ENCODE results near the gene MEF2A.
A peak's percentile ranks its signal among the peaks of the same experiment; 100 is the strongest.
"Not testable (repeated sequence)": the region's sequence is repeated elsewhere in the genome, so short reads cannot be mapped to it uniquely, and the experiment has no call there.

MEF2A gene

DNA sequence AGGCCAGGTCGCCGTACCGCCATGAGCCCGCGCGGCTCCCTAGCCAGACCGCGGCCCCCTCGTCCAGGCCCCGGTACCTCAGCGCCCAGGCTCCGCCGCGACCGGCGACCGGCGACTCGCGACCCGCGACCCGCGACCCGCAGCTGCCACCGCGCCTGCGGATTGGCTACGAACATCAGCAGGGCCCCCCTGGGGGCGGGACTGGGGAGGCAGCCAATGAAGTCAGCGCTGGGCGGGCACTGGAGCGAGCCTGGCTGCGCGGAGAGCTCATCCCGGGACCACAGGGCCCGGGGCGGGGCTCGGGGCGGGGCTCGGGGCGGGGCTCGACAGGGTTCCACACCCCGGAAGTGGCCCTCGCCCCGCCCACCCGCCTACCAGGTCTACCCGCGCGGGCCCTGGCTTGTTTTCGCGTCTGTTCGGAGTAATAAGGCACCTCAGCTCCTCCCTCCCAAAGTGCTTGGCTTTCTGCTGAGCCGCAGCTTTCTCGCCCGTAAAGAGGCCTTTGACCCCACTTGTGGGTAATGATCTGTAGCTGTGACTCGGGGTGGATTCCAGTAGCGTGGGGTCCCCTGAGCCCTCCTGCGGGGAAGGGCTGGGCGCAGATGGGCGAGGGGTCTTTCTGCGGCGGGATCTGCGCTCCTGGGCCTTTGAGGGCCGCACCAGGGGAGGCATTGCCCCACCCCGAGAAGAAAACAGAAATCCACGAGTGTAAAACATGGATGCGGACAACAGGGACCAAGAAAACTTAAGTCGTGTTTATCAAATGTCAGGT is 167.7 kb downstream of the MEF2A start, which contains the start of gene LYSMD4:
LYSMD4 (minus strand) TSS at position 170 of the 772 bp plus-strand sequence. CDS start 1,438 bp downstream, outside the sequence.
- TF ChIP-seq TAF1 (IDR thresholded peaks at IDR 0.05; ENCODE audit: low read depth, low read length) = no peak
- no peak for TF ChIP-seq SPI1 (IDR thresholded peaks at IDR 0.05; ENCODE audit: low read depth, low read length)
- no peak for TF ChIP-seq POLR2AphosphoS5 (IDR thresholded peaks at IDR 0.05; ENCODE audit: low read depth, low read length)
- TF ChIP-seq PAX5 (IDR thresholded peaks at IDR 0.05; ENCODE audit: insufficient read depth, low read length, severe bottlenecking) = no peak
- TF ChIP-seq POLR2A (IDR thresholded peaks at IDR 0.05; ENCODE audit: low read depth, low read length) = no peak
- no peak for TF ChIP-seq POU2F2 (IDR thresholded peaks at IDR 0.05; ENCODE audit: low read depth, low read length)
- DNase-seq (ENCODE audit: insufficient read length, low spot score) (peak; percentile 99), FAIRE-seq (peak; percentile 94)

DNA sequence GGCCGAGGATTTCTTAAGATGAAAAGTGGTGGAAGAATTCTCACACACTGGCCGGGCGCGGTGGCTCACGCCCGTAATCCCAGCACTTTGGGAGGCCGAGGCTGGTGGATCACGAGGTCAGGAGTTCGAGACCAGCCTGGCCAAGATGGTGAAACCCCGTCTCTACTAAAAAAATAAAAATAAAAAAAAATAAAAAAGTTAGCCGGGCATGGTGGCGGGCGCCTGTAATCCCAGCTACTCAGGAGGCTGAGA is 168.2 kb downstream of the MEF2A start:
- not testable (repeated sequence) for FAIRE-seq; DNase-seq (ENCODE audit: insufficient read length, low spot score)

DNA sequence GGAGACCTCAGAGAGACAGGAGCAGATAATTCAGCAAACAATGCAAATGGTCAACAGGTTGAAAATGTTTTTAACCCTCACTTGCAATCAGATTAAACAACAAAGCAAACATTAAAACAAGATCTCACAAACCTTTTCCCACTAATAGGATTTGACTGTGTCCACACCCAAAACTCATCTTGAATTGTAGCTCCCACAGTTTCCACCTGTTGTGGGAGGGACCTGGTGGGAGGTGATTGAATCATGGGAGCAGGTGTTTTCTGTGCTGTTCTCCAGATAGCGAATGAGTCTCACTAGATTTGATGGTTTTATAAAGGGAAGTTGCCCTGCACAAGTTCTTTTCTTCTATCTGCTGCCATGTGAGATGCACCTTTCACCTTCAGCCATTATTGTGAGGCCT is 168.8 kb downstream of the MEF2A start:
- FAIRE-seq = no peak
- DNase-seq (ENCODE audit: insufficient read length, low spot score) = no peak
- TF ChIP-seq SPI1 (IDR thresholded peaks at IDR 0.05; ENCODE audit: low read depth, low read length) (no peak), POLR2A (IDR thresholded peaks at IDR 0.05; ENCODE audit: low read depth, low read length) (no peak), POU2F2 (IDR thresholded peaks at IDR 0.05; ENCODE audit: low read depth, low read length) (no peak), PAX5 (IDR thresholded peaks at IDR 0.05; ENCODE audit: insufficient read depth, low read length, severe bottlenecking) (no peak), POLR2AphosphoS5 (IDR thresholded peaks at IDR 0.05; ENCODE audit: low read depth, low read length) (no peak), TAF1 (IDR thresholded peaks at IDR 0.05; ENCODE audit: low read depth, low read length) (no peak)

DNA sequence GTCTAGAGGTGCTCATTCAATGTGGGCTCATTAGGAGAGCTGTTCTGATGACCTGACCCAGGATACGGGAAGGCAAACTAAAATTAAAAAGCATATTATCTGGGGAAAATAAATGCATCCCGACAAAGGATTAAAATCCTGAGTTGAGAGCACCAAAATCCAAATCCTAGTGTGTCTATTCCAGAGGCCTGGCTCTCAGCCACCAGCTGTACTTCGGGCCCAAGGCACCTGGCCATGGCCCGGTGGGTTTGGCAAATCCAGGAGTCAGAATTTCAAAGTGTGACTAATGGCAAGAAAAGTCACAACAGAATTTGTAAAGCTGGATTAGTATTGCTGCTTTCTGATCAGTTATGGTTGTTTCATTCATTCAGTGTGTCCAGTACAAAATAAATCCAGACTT is 170.1 kb downstream of the MEF2A start:
- FAIRE-seq (no peak), DNase-seq (ENCODE audit: insufficient read length, low spot score) (no peak)
- TF ChIP-seq POLR2A (IDR thresholded peaks at IDR 0.05; ENCODE audit: low read depth, low read length) = no peak
- no peak for TF ChIP-seq SPI1 (IDR thresholded peaks at IDR 0.05; ENCODE audit: low read depth, low read length)
- TF ChIP-seq POU2F2 (IDR thresholded peaks at IDR 0.05; ENCODE audit: low read depth, low read length) = no peak
- TF ChIP-seq POLR2AphosphoS5 (IDR thresholded peaks at IDR 0.05; ENCODE audit: low read depth, low read length) = no peak
- no peak for TF ChIP-seq PAX5 (IDR thresholded peaks at IDR 0.05; ENCODE audit: insufficient read depth, low read length, severe bottlenecking)
- TF ChIP-seq TAF1 (IDR thresholded peaks at IDR 0.05; ENCODE audit: low read depth, low read length) = no peak

DNA sequence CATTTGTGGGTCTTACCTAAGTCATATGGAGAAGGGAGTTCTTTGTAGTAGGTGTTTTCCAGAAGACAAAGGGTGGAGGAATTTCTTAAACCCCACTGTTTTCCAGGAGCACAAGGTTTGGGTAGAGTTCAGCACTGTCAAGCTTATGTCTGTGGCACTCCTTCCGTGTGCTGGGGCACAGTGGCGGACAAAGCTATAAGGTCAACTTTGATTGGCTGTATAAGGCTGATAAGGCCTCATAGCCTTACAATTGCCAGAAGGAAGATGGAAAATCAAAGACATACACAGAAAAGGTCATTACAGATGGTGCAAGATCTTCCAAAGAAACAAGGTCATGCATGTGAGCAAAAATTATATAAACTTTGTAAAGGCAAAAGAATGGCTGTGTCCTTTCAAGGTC is 170.9 kb downstream of the MEF2A start:
- no peak for DNase-seq (ENCODE audit: insufficient read length, low spot score)
- no peak for FAIRE-seq
- TF ChIP-seq POLR2A (IDR thresholded peaks at IDR 0.05; ENCODE audit: low read depth, low read length) = no peak
- no peak for TF ChIP-seq POU2F2 (IDR thresholded peaks at IDR 0.05; ENCODE audit: low read depth, low read length)
- TF ChIP-seq POLR2AphosphoS5 (IDR thresholded peaks at IDR 0.05; ENCODE audit: low read depth, low read length) = no peak
- no peak for TF ChIP-seq SPI1 (IDR thresholded peaks at IDR 0.05; ENCODE audit: low read depth, low read length)
- TF ChIP-seq PAX5 (IDR thresholded peaks at IDR 0.05; ENCODE audit: insufficient read depth, low read length, severe bottlenecking) = no peak
- no peak for TF ChIP-seq TAF1 (IDR thresholded peaks at IDR 0.05; ENCODE audit: low read depth, low read length)

DNA sequence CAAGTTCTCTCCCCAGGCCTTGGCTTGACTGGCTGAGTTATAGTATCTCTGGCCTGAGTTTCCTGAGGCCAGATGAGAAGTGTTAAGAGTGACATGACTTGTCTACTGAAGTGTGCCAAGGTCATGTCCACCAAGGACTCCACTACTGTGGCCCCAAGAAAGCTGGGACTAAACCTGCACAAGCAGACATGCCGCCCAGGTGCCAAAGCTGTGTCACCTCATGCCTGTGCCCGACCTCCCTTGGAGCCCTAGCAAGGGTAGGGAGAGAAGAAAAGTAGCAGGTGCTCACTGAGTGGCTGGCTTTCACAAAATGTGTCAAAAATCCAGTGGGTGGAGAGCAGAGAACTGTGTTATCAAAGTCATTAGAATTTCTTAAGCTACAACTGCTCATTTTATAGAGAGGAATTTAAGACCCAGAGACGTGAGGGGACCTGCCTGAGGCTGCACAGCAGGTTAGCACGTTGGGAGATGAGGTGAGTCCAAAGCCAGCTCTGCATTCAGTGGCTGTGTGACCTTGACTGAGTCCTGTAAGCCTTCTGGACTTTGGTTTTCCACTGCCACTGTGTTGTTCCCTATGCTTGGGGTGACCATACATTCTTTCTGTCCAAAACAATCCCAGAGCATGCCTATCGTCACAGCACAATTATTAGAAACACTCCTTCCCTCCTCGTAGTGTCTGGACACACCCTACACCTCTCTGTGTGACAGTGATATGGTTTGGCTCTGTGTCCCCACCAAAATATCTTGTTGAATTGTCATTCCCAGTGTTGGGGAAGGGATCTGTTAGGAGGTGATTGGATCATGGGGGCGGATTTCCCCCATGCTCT is 172.4 kb downstream of the MEF2A start:
- FAIRE-seq (no peak), DNase-seq (ENCODE audit: insufficient read length, low spot score) (no peak)
- no peak for TF ChIP-seq POLR2A (IDR thresholded peaks at IDR 0.05; ENCODE audit: low read depth, low read length)
- no peak for TF ChIP-seq POU2F2 (IDR thresholded peaks at IDR 0.05; ENCODE audit: low read depth, low read length)
- no peak for TF ChIP-seq POLR2AphosphoS5 (IDR thresholded peaks at IDR 0.05; ENCODE audit: low read depth, low read length)
- no peak for TF ChIP-seq SPI1 (IDR thresholded peaks at IDR 0.05; ENCODE audit: low read depth, low read length)
- no peak for TF ChIP-seq TAF1 (IDR thresholded peaks at IDR 0.05; ENCODE audit: low read depth, low read length)
- no peak for TF ChIP-seq PAX5 (IDR thresholded peaks at IDR 0.05; ENCODE audit: insufficient read depth, low read length, severe bottlenecking)

DNA sequence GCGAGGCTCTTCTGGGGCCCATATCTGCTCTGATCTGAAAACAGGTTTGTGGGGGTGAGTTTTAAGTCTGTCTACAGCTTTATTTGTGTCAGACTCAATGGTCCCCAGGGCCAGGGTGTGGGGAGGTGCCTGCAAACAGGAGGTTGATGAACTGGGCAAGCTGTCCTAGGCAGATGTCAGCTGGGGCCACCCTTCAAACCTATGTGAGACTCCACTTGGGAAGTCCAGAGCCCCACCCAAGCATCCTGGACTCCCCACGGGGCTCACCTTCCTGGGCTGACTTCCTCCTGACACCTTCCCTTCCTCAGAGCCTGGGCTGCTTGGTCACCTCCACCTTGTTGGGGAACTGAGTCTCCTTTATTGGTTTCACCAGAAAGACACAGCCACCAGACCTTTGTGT is 176.1 kb downstream of the MEF2A start:
- no peak for TF ChIP-seq SPI1 (IDR thresholded peaks at IDR 0.05; ENCODE audit: low read depth, low read length)
- no peak for TF ChIP-seq TAF1 (IDR thresholded peaks at IDR 0.05; ENCODE audit: low read depth, low read length)
- no peak for TF ChIP-seq POU2F2 (IDR thresholded peaks at IDR 0.05; ENCODE audit: low read depth, low read length)
- TF ChIP-seq POLR2AphosphoS5 (IDR thresholded peaks at IDR 0.05; ENCODE audit: low read depth, low read length) = no peak
- TF ChIP-seq POLR2A (IDR thresholded peaks at IDR 0.05; ENCODE audit: low read depth, low read length) = no peak
- no peak for TF ChIP-seq PAX5 (IDR thresholded peaks at IDR 0.05; ENCODE audit: insufficient read depth, low read length, severe bottlenecking)
- FAIRE-seq = no peak
- DNase-seq (ENCODE audit: insufficient read length, low spot score) = no peak

DNA sequence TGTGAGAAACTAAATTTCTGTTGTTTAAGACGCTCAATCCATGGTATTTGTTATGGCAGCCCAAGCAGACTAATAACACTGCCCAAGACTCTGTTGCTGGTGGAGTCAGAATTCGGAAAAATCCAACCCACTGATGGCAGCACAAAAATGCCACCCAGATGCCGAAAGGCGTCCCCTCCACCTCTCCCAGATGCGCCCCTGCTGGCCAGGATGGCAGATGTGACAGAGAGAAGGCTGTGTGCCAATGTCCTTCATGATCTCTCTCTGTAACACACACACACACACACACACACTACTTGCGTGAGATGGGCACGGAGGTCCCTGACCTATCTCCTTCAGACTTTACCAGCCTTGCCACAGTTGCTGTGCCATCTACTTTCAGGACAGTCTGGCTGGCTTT is 178.4 kb downstream of the MEF2A start:
- DNase-seq (ENCODE audit: insufficient read length, low spot score) (no peak), FAIRE-seq (no peak)
- TF ChIP-seq POLR2A (IDR thresholded peaks at IDR 0.05; ENCODE audit: low read depth, low read length) (no peak), SPI1 (IDR thresholded peaks at IDR 0.05; ENCODE audit: low read depth, low read length) (no peak), PAX5 (IDR thresholded peaks at IDR 0.05; ENCODE audit: insufficient read depth, low read length, severe bottlenecking) (no peak), TAF1 (IDR thresholded peaks at IDR 0.05; ENCODE audit: low read depth, low read length) (no peak), POU2F2 (IDR thresholded peaks at IDR 0.05; ENCODE audit: low read depth, low read length) (no peak), POLR2AphosphoS5 (IDR thresholded peaks at IDR 0.05; ENCODE audit: low read depth, low read length) (no peak)

DNA sequence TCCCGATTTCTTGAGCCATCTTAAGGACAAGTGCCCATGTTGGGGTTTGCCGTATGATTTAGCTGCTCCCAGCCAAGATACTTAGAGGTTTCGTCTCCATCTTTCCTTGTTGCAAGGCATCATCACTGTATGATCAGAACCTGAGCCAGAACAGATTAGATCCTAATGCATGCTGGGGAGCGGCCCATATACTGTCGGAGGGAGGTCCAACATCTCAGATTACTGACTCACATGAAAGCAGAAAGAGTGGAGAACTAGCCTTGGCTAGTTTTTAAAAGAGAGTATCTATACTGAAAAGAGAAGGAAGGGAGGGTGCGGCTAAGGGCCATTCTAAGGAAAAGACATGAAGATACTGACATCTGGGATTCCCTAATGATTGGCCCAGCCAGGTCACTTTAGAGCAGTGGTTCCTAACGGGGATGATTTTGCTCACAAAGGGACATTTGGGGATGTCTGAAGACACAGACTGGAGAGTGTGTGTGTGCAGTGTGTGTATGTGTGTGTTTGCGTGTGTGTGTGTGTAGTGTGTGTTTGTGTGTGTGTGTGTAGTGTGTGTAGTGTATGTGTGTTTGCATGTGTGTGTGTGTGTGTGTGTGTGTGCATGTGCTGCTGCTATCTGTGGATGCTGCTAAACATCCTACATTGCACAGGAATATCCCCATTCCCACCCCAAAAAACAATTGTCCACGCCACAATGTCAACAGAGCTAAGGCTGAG is 179.7 kb downstream of the MEF2A start:
- FAIRE-seq (peak; percentile 41), DNase-seq (ENCODE audit: insufficient read length, low spot score) (no peak)
- no peak for TF ChIP-seq POLR2A (IDR thresholded peaks at IDR 0.05; ENCODE audit: low read depth, low read length)
- TF ChIP-seq SPI1 (IDR thresholded peaks at IDR 0.05; ENCODE audit: low read depth, low read length) = no peak
- no peak for TF ChIP-seq POU2F2 (IDR thresholded peaks at IDR 0.05; ENCODE audit: low read depth, low read length)
- TF ChIP-seq POLR2AphosphoS5 (IDR thresholded peaks at IDR 0.05; ENCODE audit: low read depth, low read length) = no peak
- no peak for TF ChIP-seq PAX5 (IDR thresholded peaks at IDR 0.05; ENCODE audit: insufficient read depth, low read length, severe bottlenecking)
- TF ChIP-seq TAF1 (IDR thresholded peaks at IDR 0.05; ENCODE audit: low read depth, low read length) = no peak
